A549 (cell line): ENCODE data around the gene HLA-DRB5. TPM values are rescaled to one million over a fixed set of nuclear protein-coding genes. Genes with fewer than 3 reads are reported as not detected.

ENCODE experiments used
- ATAC-seq, 2 experiments: fragments of 200-7000 bp in 1 of 2; fragments of >200 bp in 1 of 2; cut with Nextera tagmentation in 1 of 2; cut with Tn5 transposase in 1 of 2; 3 replicates each; pipeline versions ENCODE4 v1.8.0 to v1.9.1; 2018 to 2020; ENCODE audit warnings: mild to moderate bottlenecking in 1 of 2, moderate library complexity in 1 of 2
- CTCF ChIA-PET: fragments of 300-600 bp; sonication (Branson Sonifier 250); formaldehyde crosslinking; extraction: SDS; loops from one replicate; lab custom pipeline; 2021; ENCODE audit warnings: antibody characterized with exemption, inconsistent platforms; lab: Yijun Ruan, JAX
- POLR2A ChIA-PET: fragments of 350-600 bp; formaldehyde crosslinking; extraction: SDS; loops from one replicate; lab custom pipeline; 2021; ENCODE audit warnings: antibody characterized with exemption, inconsistent platforms; lab: Yijun Ruan, JAX
- DNase-seq, 2 experiments: peaks; one replicate each; pipeline versions ENCODE4 v3.0.0 to v3.0.0-alpha.2; 2011 to 2016; ENCODE audit warnings: low read depth in 1 of 2, low spot score in 1 of 2
- FAIRE-seq: peaks from 2 replicates; lab custom pipeline; 2011; peaks lifted over from hg19 to GRCh38; lab: Jason Lieb, UNC
- H3K27ac ChIP-seq, 2 experiments: fragments of >200 bp; sonication (Bioruptor Twin); formaldehyde crosslinking; 3 replicates each; pipeline ENCODE4 v1.5.1; 2016 to 2017
- H3K4me1 ChIP-seq: fragments of >200 bp; sonication (Bioruptor Twin); formaldehyde crosslinking; 3 replicates; pipeline ENCODE4 v1.6.1; 2016
- H3K4me2 ChIP-seq: fragments of >200 bp; sonication (Bioruptor Twin); formaldehyde crosslinking; 3 replicates; pipeline ENCODE4 v1.6.1; 2016
- H3K4me3 ChIP-seq: fragments of >200 bp; sonication (Bioruptor Twin); formaldehyde crosslinking; 3 replicates; pipeline ENCODE4 v1.5.1; 2016
- H3K9me3 ChIP-seq: fragments of >200 bp; sonication (Bioruptor Twin); formaldehyde crosslinking; 3 replicates; pipeline ENCODE4 v1.6.1; 2016
- ATOH8 ChIP-seq: fragments of 250-450 bp; sonication (Bioruptor Pico); IDR thresholded peaks from 2 replicates; pipeline ENCODE4 v1.5.0; 2020; ENCODE audit warnings: low read depth, mild to moderate bottlenecking, moderate library complexity
- BCL3 ChIP-seq: fragments of >200 bp; sonication (Bioruptor Twin); formaldehyde crosslinking; IDR thresholded peaks from 3 replicates; pipeline ENCODE4 v1.6.1; 2016
- BHLHE40 ChIP-seq: IDR thresholded peaks from 2 replicates; pipeline ENCODE4 v1.6.1; 2012; ENCODE audit warnings: low read depth, low read length, inconsistent platforms
- E2F6 ChIP-seq: IDR thresholded peaks from 2 replicates; pipeline ENCODE4 v1.6.1; 2012; ENCODE audit warnings: low read depth, borderline replicate concordance
- ELK1 ChIP-seq: fragments of 150-350 bp; IDR thresholded peaks from 2 replicates; pipeline ENCODE4 v1.6.1; 2014; ENCODE audit warnings: low read depth, mild to moderate bottlenecking, low read length
- EP300 ChIP-seq, 2 experiments: fragments of >200 bp; sonication (Bioruptor Twin); formaldehyde crosslinking; IDR thresholded peaks; 2 replicates in 1 of 2; 3 replicates in 1 of 2; pipeline ENCODE4 v1.6.1; 2016 to 2017
- ESRRA ChIP-seq: fragments of 150-350 bp; IDR thresholded peaks from 2 replicates; pipeline ENCODE4 v1.6.1; 2014; ENCODE audit warnings: mild to moderate bottlenecking, low read length, borderline replicate concordance
- FOSL2 ChIP-seq, 2 experiments: fragments of 450-650 bp in 1 of 2; fragments of >200 bp in 1 of 2; sonication (Bioruptor Twin) in 1 of 2; formaldehyde crosslinking; IDR thresholded peaks; 2 replicates each; pipeline versions ENCODE4 v1.5.0 to v1.6.1; 2016 to 2020; ENCODE audit warnings: mild to moderate bottlenecking in 1 of 2, moderate library complexity in 1 of 2
- GATA3 ChIP-seq: IDR thresholded peaks from 2 replicates; pipeline ENCODE4 v1.6.1; 2012; ENCODE audit warnings: borderline replicate concordance
- HOXB13 ChIP-seq: fragments of 250-450 bp; sonication (Bioruptor Pico); IDR thresholded peaks from 2 replicates; pipeline ENCODE4 v1.5.0; 2020; ENCODE audit warnings: low read depth, mild to moderate bottlenecking, moderate library complexity
- MAFK ChIP-seq: fragments of 450-650 bp; IDR thresholded peaks from 2 replicates; pipeline ENCODE4 v1.6.1; 2014; ENCODE audit not compliant: partially characterized antibody
- MYC ChIP-seq: IDR thresholded peaks from 2 replicates; pipeline ENCODE4 v1.6.1; 2012; ENCODE audit warnings: mild to moderate bottlenecking, inconsistent platforms, low read length, improper control_type of control experiment, borderline replicate concordance
- RAD21 ChIP-seq, 2 experiments: fragments of >200 bp in 1 of 2; sonication (Bioruptor Twin) in 1 of 2; formaldehyde crosslinking in 1 of 2; IDR thresholded peaks in 1 of 2; conservative IDR thresholded peaks in 1 of 2; 2 replicates in 1 of 2; 3 replicates in 1 of 2; pipeline ENCODE4 v1.6.1; 2012 to 2018; ENCODE audit warnings: inconsistent platforms in 1 of 2
- RCOR1 ChIP-seq: fragments of 150-350 bp; IDR thresholded peaks from 2 replicates; pipeline ENCODE4 v1.6.1; 2014; ENCODE audit warnings: antibody characterized with exemption, low read length, low read depth
- REST ChIP-seq: fragments of 200-600 bp; sonication (generic); IDR thresholded peaks from 2 replicates; pipeline ENCODE4 v1.6.1; 2016; ENCODE audit warnings: antibody characterized with exemption, mild to moderate bottlenecking, moderate library complexity
- TFCP2L1 ChIP-seq: fragments of 250-450 bp; sonication (Bioruptor Pico); IDR thresholded peaks from 2 replicates; pipeline ENCODE4 v1.5.0; 2021; ENCODE audit warnings: mild to moderate bottlenecking
- TP53 ChIP-seq: fragments of 250-450 bp; sonication (Bioruptor Pico); IDR thresholded peaks from 2 replicates; pipeline ENCODE4 v1.5.0; 2021; ENCODE audit warnings: mild to moderate bottlenecking, moderate library complexity
- ZC3H11A ChIP-seq: fragments of 450-650 bp; IDR thresholded peaks from 2 replicates; pipeline ENCODE4 v1.6.1; 2014; ENCODE audit warnings: antibody characterized with exemption, mild to moderate bottlenecking
- ZFP36 ChIP-seq: fragments of 450-650 bp; IDR thresholded peaks from 2 replicates; pipeline ENCODE4 v1.6.1; 2014; ENCODE audit warnings: borderline replicate concordance; ENCODE audit not compliant: partially characterized antibody
- WGBS: methylation state at CpG from one replicate; pipeline ENCODE4 v1.1.6; 2017; ENCODE audit errors: missing lambda C conversion rate; 5-methylcytosine and 5-hydroxymethylcytosine counted together
- polyA plus RNA-seq, 4 experiments: library from polyadenylated mRNA; depleted of rRNA in 3 of 4; stranded (reverse); fragments of >200 nt; fragmentation: RNase III in 1 of 4; extraction: RNeasy Plus Mini Kit Qiagen cat#74134 plus additional on column Dnase treatment in 1 of 4; gene quantifications; 2 replicates in 3 of 4; 3 replicates in 1 of 4; pipeline ENCODE4 v1.2.3, GENCODE V29; 2011 to 2017

The HLA-DRB5 gene
- polyA plus RNA-seq, 2 of the 4 experiments (the other 2 are of a cell fraction) = not detected

- TF ChIP-seq REST = no peak
- no peak for TF ChIP-seq TFCP2L1 (CRISPR knock-in tag)
- TF ChIP-seq MYC = no peak
- TF ChIP-seq MAFK = no peak
- TF ChIP-seq ESRRA = no peak
- TF ChIP-seq FOSL2 (IDR thresholded peaks at IDR 0.05) = no peak
- TF ChIP-seq FOSL2 (CRISPR knock-in tag; IDR thresholded peaks at IDR 0.05) = no peak
- TF ChIP-seq RCOR1 = no peak
- TF ChIP-seq BCL3 = no peak
- TF ChIP-seq BHLHE40 = no peak
- no peak for TF ChIP-seq ELK1
- no peak for TF ChIP-seq GATA3
- no peak for TF ChIP-seq HOXB13 (CRISPR knock-in tag)
- TF ChIP-seq ATOH8 (CRISPR knock-in tag) = no peak
- no peak for TF ChIP-seq ZFP36
- TF ChIP-seq EP300 (IDR thresholded peaks at IDR 0.05) = no peak
- no peak for TF ChIP-seq RAD21 (conservative IDR thresholded peaks at IDR 0.05 in 1 of 2, IDR thresholded peaks at IDR 0.05 in 1 of 2)
- TF ChIP-seq ZC3H11A = no peak
- no peak for TF ChIP-seq E2F6
- no peak for TF ChIP-seq TP53 (CRISPR knock-in tag)
- Histone ChIP-seq H3K4me1 (no peaks in the 10 kb centered on the region), H3K4me3 (no peak overlapping the region), H3K4me2 (no peak overlapping the region), H3K9me3 (no peaks in the 10 kb centered on the region), H3K27ac (no peak overlapping the region)
- ATAC-seq = no peak
- POLR2A ChIA-PET = no interaction called here
- DNase-seq = no peak
- WGBS = 0% methylated on average over 1 of the region's 1 CpG
- no peak for FAIRE-seq
- CTCF ChIA-PET = no interaction called here
Observed at GRCh38 chr6:32491700-32492099, 38.4 kb downstream of the HLA-DRB5 start.

- no peak overlapping the region for H3K4me2 ChIP-seq
- TF ChIP-seq E2F6 = no peak
- TF ChIP-seq, all 56 proteins: peak for 0
- WGBS = 21% methylated on average over 1 of the region's 1 CpG
- FAIRE-seq = no peak
- Histone ChIP-seq H3K4me1 (no peaks in the 10 kb centered on the region), H3K9me3 (no peaks in the 10 kb centered on the region), H3K4me3 (no peak overlapping the region), H3K27ac (no peak overlapping the region)
- ChIA-PET CTCF (no interaction called here), POLR2A (no interaction called here)
- no peak for ATAC-seq
- no peak for DNase-seq
Observed at GRCh38 chr6:32488083-32488482, 42.0 kb downstream of the HLA-DRB5 start.
